Keratinocyte (primary cell): ENCODE data around the gene CHCHD6. TPM values are rescaled to one million over a fixed set of nuclear protein-coding genes. Genes with fewer than 3 reads are reported as not detected.

Experiments used
- DNase-seq: peaks from one replicate; pipeline ENCODE4 v3.0.0-alpha.2; 2011; ENCODE audit warnings: low read depth, missing footprints, low spot score
- FAIRE-seq: peaks from 2 replicates; lab custom pipeline; 2011; peaks lifted over from hg19 to GRCh38; lab: Jason Lieb, UNC
- H2AFZ ChIP-seq: 2 replicates; pipeline ENCODE4 v1.6.0; 2012; ENCODE audit warnings: low read length, control low read depth, inconsistent platforms; ENCODE audit not compliant: control insufficient read depth
- H3K27ac ChIP-seq: 2 replicates; pipeline ENCODE4 v1.5.1; 2011; ENCODE audit warnings: low read length; ENCODE audit not compliant: control insufficient read depth, insufficient read depth
- H3K27me3 ChIP-seq: 3 replicates; pipeline ENCODE4 v1.6.0; 2011; ENCODE audit warnings: low read length; ENCODE audit not compliant: control insufficient read depth, insufficient read depth; ENCODE audit errors: extremely low read depth
- H3K36me3 ChIP-seq, 2 experiments: 2 replicates in 1 of 2; 3 replicates in 1 of 2; pipeline ENCODE4 v1.5.1; 2011; ENCODE audit warnings: low read length in 2 of 2, mild to moderate bottlenecking in 1 of 2; ENCODE audit not compliant: control insufficient read depth in 2 of 2, insufficient read depth in 2 of 2; ENCODE audit errors: extremely low read depth in 1 of 2
- H3K4me1 ChIP-seq: 3 replicates; pipeline ENCODE4 v1.5.1; 2011; ENCODE audit warnings: low read length; ENCODE audit not compliant: control insufficient read depth, insufficient read depth; ENCODE audit errors: extremely low read depth
- H3K4me2 ChIP-seq: 3 replicates; pipeline ENCODE4 v1.6.0; 2011; ENCODE audit warnings: low read depth, low read length; ENCODE audit not compliant: control insufficient read depth, insufficient read depth; ENCODE audit errors: extremely low read depth
- H3K4me3 ChIP-seq, 3 experiments: fragments of 200-600 bp in 1 of 3; sonication (generic) in 1 of 3; 2 replicates in 2 of 3; 3 replicates in 1 of 3; pipeline ENCODE4 v1.5.1; 2011 to 2016; ENCODE audit warnings: low read length in 3 of 3, mild to moderate bottlenecking in 3 of 3, control low read depth in 2 of 3, inconsistent platforms in 1 of 3, low read depth in 1 of 3, mixed read lengths in 1 of 3, mixed run types in 1 of 3, moderate library complexity in 1 of 3; ENCODE audit not compliant: control insufficient read depth in 2 of 3, insufficient read depth in 2 of 3; ENCODE audit errors: extremely low read depth in 1 of 3
- H3K79me2 ChIP-seq: 2 replicates; pipeline ENCODE4 v1.6.0; 2012; ENCODE audit warnings: low read length; ENCODE audit not compliant: control insufficient read depth, insufficient read depth
- H3K9ac ChIP-seq: 3 replicates; pipeline ENCODE4 v1.6.0; 2011; ENCODE audit warnings: low read length; ENCODE audit not compliant: control insufficient read depth, insufficient read depth; ENCODE audit errors: extremely low read depth
- H3K9me1 ChIP-seq: 3 replicates; pipeline ENCODE4 v1.6.0; 2011; ENCODE audit warnings: low read length; ENCODE audit not compliant: control insufficient read depth, insufficient read depth; ENCODE audit errors: extremely low read depth
- H3K9me3 ChIP-seq: 2 replicates; pipeline ENCODE4 v1.5.1; 2012; ENCODE audit warnings: low read depth, low read length; ENCODE audit not compliant: control insufficient read depth
- H4K20me1 ChIP-seq: 3 replicates; pipeline ENCODE4 v1.6.0; 2011; ENCODE audit warnings: low read length; ENCODE audit not compliant: control insufficient read depth, insufficient read depth; ENCODE audit errors: extremely low read depth
- EZH2 ChIP-seq: IDR thresholded peaks from one replicate; pipeline ENCODE4 v1.6.1; 2012; ENCODE audit warnings: inconsistent platforms, mild to moderate bottlenecking, low read length, moderate library complexity
- dilution Hi-C: fragments of 300-500 bp; cut with MboI; formaldehyde crosslinking; loops from one replicate; pipeline ENCODE4 v1.7.0; 2020; ENCODE audit warnings: low sequenced_read_pairs; ENCODE audit not compliant: extremely low pct_ligation_motif_present
- polyA plus RNA-seq, 5 experiments: library from polyadenylated mRNA; depleted of rRNA in 3 of 5; stranded (reverse) in 3 of 5; stranded (forward) in 1 of 5; unstranded in 1 of 5; fragments of >200 nt; gene quantifications; 1 replicate in 1 of 5; 2 replicates in 3 of 5; 3 replicates in 1 of 5; pipeline versions ENCODE4 v1.2.1 to v1.2.3, GENCODE V29; 2011 to 2012; ENCODE audit warnings: missing spikeins in 2 of 5, low read depth in 1 of 5, low replicate concordance in 1 of 5
- TF ChIP-seq, protein P1 (sequence below), 3 experiments: IDR thresholded peaks in 1 of 3; conservative IDR thresholded peaks in 1 of 3; optimal IDR thresholded peaks in 1 of 3; 2 replicates in 2 of 3; 3 replicates in 1 of 3; pipeline versions ENCODE3 to v1.5.1; 2011; ENCODE audit warnings: low read length in 3 of 3, mild to moderate bottlenecking in 3 of 3, moderate library complexity in 2 of 3, control low read depth in 1 of 3, inconsistent platforms in 1 of 3; ENCODE audit not compliant: insufficient read depth in 2 of 3; ENCODE audit errors: extremely low read depth in 1 of 3

Gene CHCHD6
- polyA plus RNA-seq, 1 donor (not counting 4 experiments of a cell fraction or from before 2014, with no cell fraction given): 21.7 TPM

- Histone ChIP-seq H3K9me3 (no peaks in the 10 kb centered on the region), H4K20me1 (no peaks in the 10 kb centered on the region), H3K9ac (no peak overlapping the region), H3K4me3 (no peak overlapping the region), H3K4me2 (no peak overlapping the region), H3K36me3 (peaks cover 0 to 6% of the 10 kb centered on the region in 2 experiments), H3K79me2 (no peaks in the 10 kb centered on the region), H2AFZ (no peak overlapping the region), H3K9me1 (no peaks in the 10 kb centered on the region), H3K27me3 (no peaks in the 10 kb centered on the region), H3K27ac (no peak overlapping the region), H3K4me1 (peaks cover 2% of the 10 kb centered on the region)
- TF ChIP-seq, protein P1, sequence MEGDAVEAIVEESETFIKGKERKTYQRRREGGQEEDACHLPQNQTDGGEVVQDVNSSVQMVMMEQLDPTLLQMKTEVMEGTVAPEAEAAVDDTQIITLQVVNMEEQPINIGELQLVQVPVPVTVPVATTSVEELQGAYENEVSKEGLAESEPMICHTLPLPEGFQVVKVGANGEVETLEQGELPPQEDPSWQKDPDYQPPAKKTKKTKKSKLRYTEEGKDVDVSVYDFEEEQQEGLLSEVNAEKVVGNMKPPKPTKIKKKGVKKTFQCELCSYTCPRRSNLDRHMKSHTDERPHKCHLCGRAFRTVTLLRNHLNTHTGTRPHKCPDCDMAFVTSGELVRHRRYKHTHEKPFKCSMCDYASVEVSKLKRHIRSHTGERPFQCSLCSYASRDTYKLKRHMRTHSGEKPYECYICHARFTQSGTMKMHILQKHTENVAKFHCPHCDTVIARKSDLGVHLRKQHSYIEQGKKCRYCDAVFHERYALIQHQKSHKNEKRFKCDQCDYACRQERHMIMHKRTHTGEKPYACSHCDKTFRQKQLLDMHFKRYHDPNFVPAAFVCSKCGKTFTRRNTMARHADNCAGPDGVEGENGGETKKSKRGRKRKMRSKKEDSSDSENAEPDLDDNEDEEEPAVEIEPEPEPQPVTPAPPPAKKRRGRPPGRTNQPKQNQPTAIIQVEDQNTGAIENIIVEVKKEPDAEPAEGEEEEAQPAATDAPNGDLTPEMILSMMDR (optimal IDR thresholded peaks at IDR 0.05 in 1 of 3, IDR thresholded peaks at IDR 0.05 in 1 of 3, conservative IDR thresholded peaks at IDR 0.05 in 1 of 3; ENCODE audit: extremely low read depth in 1 of 3, insufficient read depth in 2 of 3, low read length in 3 of 3): no peak
- no peak for TF ChIP-seq EZH2
- FAIRE-seq (no peak), DNase-seq (no peak)
- dilution Hi-C loops: no loop called here
Measured at GRCh38 chr3:126921085-126921824, 217.2 kb downstream of the CHCHD6 start.

GRCh38 chr3:126922466-126922865 lies 218.4 kb downstream of the CHCHD6 start:
- Histone ChIP-seq H4K20me1 (peaks cover 2% of the 10 kb centered on the region), H3K4me1 (peaks cover 12% of the 10 kb centered on the region), H3K27me3 (no peaks in the 10 kb centered on the region), H3K36me3 (peaks cover 0 to 3% of the 10 kb centered on the region in 2 experiments), H3K79me2 (no peaks in the 10 kb centered on the region), H3K9me1 (no peaks in the 10 kb centered on the region), H3K4me2 (no peak overlapping the region), H3K9me3 (no peaks in the 10 kb centered on the region), H2AFZ (no peak overlapping the region), H3K4me3 (no peak overlapping the region), H3K9ac (no peak overlapping the region), H3K27ac (no peak overlapping the region)
- dilution Hi-C loops: no loop called here
- TF ChIP-seq EZH2: no peak
- TF ChIP-seq, protein P1 (optimal IDR thresholded peaks at IDR 0.05 in 1 of 3, IDR thresholded peaks at IDR 0.05 in 1 of 3, conservative IDR thresholded peaks at IDR 0.05 in 1 of 3; ENCODE audit: extremely low read depth in 1 of 3, insufficient read depth in 2 of 3, low read length in 3 of 3): no peak
- DNase-seq (no peak), FAIRE-seq (no peak)
